Frontal cortex (tissue), 4 donors: Measurements from ENCODE around the gene CCNF. TPM values are rescaled to one million over a fixed set of nuclear protein-coding genes. Genes with fewer than 3 reads are reported as not detected.
"Not testable (repeated sequence)": the region's sequence is repeated elsewhere in the genome, so short reads cannot be mapped to it uniquely, and the experiment has no call there.

Source experiments
- DNase-seq, 2 donors: peaks; one replicate each; pipeline ENCODE4 v3.0.0; 2012; ENCODE audit warnings: low spot score in 2 of 2
- FAIRE-seq: peaks from 2 replicates; lab custom pipeline; 2012; peaks lifted over from hg19 to GRCh38; lab: Jason Lieb, UNC
- total RNA-seq: library from RNA; depleted of rRNA; stranded (reverse); fragments of >200 nt; gene quantifications from one replicate; pipeline ENCODE4 v1.2.3, GENCODE V29; 2014
- donor health status: control.
- donor health status: control.
- donor health status: control.

CCNF gene
- total RNA-seq, 1 donor from 2014 or later, result 12.6 TPM

- peak in 1 of 2 donors; percentile 56 for DNase-seq
- FAIRE-seq, result no peak
These were observed 40.4 kb downstream of the CCNF start for GRCh38 chr16:2469399-2470233.

GRCh38 chr16:2470234-2470601 lies 41.0 kb downstream of the CCNF start:
- no peak for FAIRE-seq
- no peak for DNase-seq

DNA sequence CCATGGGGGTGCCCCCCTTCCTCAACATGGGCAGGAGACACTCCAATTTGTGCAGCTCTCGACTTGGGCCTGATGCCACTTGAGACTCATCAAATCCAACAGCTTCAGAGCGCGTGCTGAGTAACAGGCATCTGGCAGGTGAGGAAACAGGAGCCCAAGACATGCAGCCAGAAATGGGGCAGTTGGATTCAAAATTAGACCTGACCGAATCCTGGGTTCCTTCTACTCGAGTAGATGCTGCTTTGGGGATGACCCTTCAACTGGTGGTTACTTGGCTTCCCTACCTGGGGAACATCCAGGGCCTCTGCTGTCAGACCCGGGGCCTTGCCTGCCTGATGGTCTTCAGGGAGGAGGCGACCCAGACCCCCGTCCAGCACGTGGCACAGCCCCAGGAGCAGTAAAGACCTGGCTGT lies 41.4 kb downstream of the CCNF start:
- no peak for FAIRE-seq
- DNase-seq, result no peak

- FAIRE-seq, result no peak
These were observed 41.9 kb downstream of the CCNF start, which contains the start of gene NTN3 for GRCh38 chr16:2471016-2471652. Gene NTN3, plus strand, starts transcription at chr16:2471297. Its CDS starts 405 bp downstream, at chr16:2471702.

GRCh38 chr16:2471653-2472487 lies 42.6 kb downstream of the CCNF start:
- DNase-seq, result no peak
- no peak for FAIRE-seq

More at GRCh38 chr16:2471016-2471652, 41.9 kb downstream of the CCNF start, which contains the start of gene NTN3:
- peak; percentile 68 to 74 for DNase-seq

- DNase-seq (no peak), FAIRE-seq (no peak)
These were observed 43.2 kb downstream of the CCNF start for GRCh38 chr16:2472488-2472864.

DNA sequence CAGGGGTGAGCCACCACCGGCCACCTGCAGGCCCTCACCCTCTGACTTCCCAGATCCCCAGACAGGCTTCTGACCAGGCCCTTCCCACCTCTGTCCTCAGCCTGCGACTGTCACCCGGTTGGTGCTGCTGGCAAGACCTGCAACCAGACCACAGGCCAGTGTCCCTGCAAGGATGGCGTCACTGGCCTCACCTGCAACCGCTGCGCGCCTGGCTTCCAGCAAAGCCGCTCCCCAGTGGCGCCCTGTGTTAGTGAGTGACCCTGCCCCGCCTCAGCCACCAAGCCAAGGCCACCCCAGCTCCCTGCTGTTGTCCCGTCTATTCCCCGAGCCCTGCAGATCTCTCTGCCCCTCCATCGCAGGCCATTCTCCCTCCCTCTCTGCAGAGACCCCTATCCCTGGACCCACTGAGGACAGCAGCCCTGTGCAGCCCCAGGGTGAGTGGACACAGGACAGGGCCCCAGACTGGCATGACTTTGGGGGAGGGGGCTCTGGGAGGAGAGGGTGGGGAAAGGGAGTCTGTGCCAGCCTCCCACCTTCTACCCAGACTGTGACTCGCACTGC lies 43.7 kb downstream of the CCNF start:
- DNase-seq (no peak), FAIRE-seq (no peak)

GRCh38 chr16:2473446-2473926 lies 44.2 kb downstream of the CCNF start:
- FAIRE-seq (no peak), DNase-seq (peak in 1 of 2 donors; percentile 48)

- DNase-seq, result peak; percentile 84 to 90
- no peak for FAIRE-seq
These were observed 45.0 kb downstream of the CCNF start for GRCh38 chr16:2473999-2474876.

- FAIRE-seq (no peak), DNase-seq (peak; percentile 100)
These were observed 45.7 kb downstream of the CCNF start, which contains the start of gene TBC1D24 for GRCh38 chr16:2474877-2475412. Gene TBC1D24, plus strand, starts transcription at chr16:2475127. Its CDS starts 21,022 bp downstream, at chr16:2496149.

DNA sequence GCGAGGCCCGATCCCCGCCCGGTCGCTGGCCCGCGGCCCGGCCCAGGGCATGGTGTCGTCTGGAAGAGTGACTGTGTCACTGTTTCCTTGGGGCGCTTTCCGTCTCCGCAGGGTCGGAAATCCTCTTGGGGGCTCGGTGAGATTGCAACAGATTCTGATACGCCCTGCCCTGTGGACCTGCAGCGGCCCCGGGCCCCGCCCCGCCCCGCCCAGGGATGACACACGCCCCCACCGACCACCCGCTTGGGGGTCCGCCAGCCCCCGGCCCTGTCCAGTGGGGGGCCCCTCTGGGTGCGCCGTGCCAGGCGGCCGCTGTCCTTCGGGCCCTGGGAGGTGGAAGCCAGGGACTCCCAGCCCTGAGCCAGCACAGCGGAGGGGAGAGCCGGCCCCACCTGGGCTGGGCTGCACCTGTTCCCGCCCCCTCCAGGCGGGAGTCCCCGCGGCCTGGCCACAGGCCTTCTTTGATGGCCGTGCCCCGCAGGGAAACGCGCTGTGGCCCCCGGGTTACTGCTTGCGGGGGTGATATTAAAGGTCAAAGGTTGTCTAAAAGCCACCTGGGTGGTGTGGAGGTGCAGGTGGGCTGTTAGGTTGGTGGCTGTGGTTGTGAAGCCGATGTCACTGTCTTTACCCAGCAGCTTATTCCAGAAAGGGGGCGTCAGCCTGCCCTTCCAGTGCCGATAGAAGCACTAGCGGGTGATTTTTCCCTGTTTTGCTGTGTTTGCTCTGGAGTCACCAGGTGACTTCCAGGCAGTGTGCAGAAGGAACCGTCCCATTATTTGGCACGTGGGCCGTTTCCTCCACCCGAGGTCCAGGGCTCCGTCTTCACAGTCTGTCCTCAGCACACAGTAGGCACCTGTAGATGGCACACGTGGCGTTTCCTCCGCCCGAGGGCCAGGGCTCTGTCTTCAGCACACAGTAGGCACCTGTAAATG lies 46.4 kb downstream of the CCNF start:
- FAIRE-seq (no peak), DNase-seq (no peak)

DNA sequence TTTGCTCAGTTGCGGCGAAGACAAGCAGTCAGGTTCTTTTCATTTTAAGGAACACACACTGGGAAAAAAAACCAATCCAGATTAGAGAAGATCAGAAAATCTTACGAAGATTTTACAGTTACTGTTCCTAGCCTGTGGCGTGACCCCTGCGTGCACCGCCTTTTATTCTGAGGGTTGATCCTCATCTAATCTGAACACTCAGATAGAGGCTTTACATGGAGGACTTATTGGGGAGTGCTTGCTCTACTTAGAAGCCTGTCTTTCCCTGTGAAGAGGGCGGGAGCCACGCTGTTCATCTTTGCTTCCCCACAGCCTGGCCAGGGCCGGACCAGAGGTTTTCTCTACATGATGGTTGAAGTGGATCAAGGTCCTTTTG lies 47.1 kb downstream of the CCNF start:
- FAIRE-seq (no peak), DNase-seq (no peak)

GRCh38 chr16:2476741-2477140 lies 47.5 kb downstream of the CCNF start:
- DNase-seq (no peak), FAIRE-seq (no peak)

DNA sequence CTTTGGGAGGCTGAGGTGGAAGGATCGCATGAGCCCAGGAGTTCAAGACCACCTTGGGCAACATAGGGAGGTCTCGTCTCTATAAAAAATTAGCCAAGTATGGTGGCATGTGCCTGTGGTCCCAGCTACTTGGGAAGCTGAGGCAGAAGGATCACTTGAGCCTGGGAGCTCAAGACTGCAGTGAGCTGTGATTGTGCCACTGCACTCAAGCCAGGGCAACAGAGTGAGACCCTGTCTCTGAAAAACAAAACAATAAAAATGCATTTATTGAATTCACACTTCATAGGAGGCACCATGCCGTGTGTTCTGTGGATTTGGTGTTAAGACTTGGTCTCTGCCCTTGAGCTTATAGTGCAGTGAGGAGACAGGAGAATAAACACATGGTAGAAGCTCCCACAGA lies 48.1 kb downstream of the CCNF start:
- DNase-seq, result no peak
- no peak for FAIRE-seq

GRCh38 chr16:2478279-2478678 lies 49.0 kb downstream of the CCNF start:
- FAIRE-seq (no peak), DNase-seq (no peak)

DNA sequence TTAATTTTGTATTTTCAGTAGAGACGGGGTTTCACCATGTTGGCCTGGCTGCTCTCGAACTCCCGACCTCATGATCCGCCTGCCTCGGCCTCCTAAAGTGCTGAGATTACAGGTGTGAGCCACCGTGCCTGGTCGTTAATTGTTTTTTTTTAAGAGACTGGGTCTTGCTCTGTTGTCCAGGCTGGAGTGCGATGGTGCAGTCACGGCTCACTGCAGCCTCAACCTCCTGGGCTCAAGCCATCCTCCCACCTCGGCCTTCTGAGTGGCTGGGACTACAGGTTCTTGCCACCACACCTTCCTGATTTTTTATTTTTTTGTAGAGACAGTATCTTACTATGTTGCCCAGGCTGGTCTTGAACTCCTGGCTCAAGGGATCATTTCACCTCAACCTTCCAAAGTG lies 50.7 kb downstream of the CCNF start:
- FAIRE-seq, DNase-seq: not testable (repeated sequence)

DNA sequence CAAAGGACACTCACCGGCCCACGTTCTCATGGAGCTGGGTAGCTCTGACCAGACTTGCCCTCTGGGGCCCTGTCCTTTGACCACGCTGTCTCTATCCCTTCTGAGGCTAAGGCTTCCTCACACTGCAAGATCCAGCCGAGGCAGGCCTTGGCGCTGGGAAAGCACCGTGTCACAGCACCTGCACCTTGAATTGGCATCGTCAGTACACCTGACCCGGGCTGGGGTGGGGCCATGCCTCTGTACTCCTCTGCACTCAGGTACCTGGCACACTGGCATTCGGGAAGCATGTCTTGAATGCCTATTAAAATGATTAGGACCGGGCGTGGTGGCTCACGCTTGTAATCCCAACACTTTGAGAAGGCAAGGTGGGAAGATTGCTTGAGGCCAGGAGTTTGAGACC lies 51.7 kb downstream of the CCNF start:
- no peak for FAIRE-seq
- no peak for DNase-seq

DNA sequence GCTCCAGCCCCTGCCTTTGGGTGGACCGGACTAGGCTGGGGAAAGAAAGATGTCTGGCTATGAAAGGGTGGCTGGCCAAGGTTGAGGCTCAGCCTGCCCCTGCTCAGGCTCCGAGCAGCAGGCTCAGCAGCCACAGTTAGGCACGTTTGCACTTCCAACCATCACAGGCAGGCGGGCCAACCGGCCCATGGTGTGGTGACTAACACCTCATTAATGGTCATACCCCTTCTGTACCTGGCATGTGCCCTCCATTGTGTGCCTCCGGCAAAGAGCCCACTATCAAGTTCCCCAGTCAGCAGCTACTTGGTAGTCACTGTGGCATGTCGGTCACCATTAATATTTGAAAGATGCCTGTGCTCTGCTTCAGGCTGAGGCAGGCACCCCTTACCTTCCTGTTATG lies 52.4 kb downstream of the CCNF start:
- no peak for FAIRE-seq
- no peak for DNase-seq
